Loucy (cell line): ENCODE data around the gene RNPS1.

Experiments used
- CTCF ChIP-seq: fragments of 200-600 bp; sonication (generic); conservative IDR thresholded peaks from 2 replicates; pipeline ENCODE4 v1.5.1; 2014; ENCODE audit warnings: mild to moderate bottlenecking, antibody characterized with exemption, low read length
- EZH2phosphoT487 ChIP-seq: fragments of 200-600 bp; IDR thresholded peaks from 2 replicates; pipeline ENCODE4 v1.6.1; 2018; ENCODE audit warnings: antibody characterized with exemption, mild to moderate bottlenecking, moderate library complexity, borderline replicate concordance

- no peak for TF ChIP-seq CTCF
- TF ChIP-seq EZH2phosphoT487 = no peak
Measured at GRCh38 chr16:2270588-2271470, 2.9 kb upstream of the RNPS1 start.
